GOT3 (cell line): ENCODE measurements around the gene HYOU1.
"Not testable (repeated sequence)": the region's sequence is repeated elsewhere in the genome, so short reads cannot be mapped to it uniquely, and the experiment has no call there.

Experiments
- DNase-seq: peaks from one replicate; lab custom pipeline; 2025; ENCODE audit warnings: mixed read lengths; lab: John Stamatoyannopoulos, UW

The HYOU1 gene

DNA sequence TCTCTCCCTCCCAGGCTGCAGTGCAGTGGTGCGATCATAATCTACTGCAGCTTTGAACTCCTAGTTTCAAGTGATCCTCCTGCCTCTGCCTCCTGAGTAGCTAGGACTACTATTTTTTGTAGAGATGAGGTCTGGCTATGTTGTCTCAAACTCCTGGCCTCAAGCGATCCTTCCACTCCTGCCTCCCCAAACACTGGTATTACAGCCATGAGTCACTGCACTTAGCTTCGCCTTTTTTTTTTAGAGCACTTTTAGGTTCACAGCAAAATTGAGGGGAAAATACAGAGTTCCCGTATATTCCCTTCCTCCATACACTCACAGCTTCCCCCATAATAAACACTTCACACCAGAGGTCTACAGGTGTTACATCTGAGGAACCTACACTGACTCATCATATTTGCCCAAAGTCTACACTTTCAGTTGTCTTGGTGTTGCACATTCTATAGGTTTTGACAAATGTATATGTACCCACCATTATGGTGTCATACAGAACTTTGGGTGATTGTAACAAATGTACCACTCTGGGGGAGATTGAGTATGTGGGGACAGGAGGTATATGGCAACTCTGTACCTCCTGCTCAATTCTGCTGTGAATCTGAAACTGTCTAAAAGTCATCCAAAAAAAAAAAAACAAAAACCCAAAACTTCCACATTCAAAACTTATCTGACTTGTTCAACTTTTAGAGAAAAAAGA is 15.0 kb downstream of the HYOU1 start:
- DNase-seq: no peak

DNA sequence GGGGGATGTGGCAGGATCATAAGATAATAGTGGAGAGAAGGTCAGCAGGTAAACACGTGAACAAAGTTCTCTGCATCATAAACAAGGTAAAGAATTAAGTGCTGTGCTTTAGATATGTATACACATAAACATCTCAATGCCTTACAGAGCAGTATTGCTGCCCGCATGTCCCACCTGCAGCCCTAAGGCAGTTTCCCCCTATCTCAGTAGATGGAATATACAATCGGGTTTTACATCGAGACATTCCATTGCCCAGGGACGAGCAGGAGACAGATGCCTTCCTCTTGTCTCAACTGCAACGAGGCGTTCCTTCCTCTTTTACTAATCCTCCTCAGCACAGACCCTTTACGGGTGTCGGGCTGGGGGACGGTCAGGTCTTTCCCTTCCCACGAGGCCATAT is 17.5 kb downstream of the HYOU1 start:
- not testable (repeated sequence) for DNase-seq

DNA sequence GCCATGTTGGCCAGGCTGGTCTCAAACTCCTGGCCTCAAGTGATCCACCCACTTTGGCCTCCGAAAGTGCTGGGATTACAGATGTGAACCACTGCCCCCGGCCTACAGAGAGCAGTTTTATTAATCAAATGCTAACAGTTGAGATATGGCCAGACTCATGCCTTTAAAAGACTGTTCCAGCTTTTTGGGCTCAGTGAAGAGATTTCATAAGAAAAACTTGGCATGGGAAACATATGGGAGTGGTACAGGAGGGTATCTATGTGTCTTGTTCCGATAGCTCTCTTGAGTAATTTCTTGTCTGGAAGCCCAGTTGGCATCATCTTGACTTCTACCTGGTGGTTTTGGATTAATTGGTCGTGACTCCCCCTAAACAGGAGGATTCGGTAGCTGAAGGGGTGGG is 18.1 kb downstream of the HYOU1 start:
- DNase-seq: no peak

DNA sequence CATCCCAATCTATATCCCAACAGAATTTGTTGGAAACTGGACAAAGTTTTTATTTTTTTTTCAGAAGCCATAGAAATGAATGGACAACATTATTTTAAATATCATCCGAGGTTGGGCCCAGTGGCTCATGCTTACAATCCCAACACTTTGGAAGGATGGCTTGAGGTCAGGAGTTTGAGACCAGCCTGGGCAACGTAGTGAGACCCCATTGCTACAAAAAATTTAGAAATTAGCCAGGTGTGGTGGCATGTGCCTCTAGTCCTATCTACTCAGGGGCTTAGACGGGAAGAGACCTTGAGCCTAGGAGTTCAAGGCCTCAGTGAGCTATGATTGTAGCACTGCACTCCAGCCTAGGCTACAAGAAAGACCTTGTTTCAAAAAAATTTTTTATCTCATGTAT is 22.2 kb downstream of the HYOU1 start:
- no peak for DNase-seq

DNA sequence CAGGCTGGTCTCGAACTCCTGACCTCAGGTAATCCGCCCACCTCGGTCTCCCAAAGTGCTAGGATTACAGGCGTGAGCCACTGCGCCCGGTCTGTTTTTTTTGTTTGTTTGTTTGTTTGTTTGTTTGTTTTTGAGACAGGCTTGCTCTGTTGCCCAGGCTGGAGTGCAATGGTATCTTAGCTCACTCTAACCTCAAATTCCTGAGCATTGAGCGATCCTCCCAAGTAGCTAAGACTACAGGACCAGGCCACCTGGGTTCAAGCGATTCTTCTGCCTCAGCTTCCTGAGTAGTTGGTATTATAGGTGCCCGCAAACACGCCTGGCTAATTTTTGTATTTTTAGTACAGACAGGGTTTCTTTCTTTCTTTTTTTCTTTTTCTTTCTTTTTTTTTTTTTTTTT is 23.6 kb downstream of the HYOU1 start:
- not testable (repeated sequence) for DNase-seq

DNA sequence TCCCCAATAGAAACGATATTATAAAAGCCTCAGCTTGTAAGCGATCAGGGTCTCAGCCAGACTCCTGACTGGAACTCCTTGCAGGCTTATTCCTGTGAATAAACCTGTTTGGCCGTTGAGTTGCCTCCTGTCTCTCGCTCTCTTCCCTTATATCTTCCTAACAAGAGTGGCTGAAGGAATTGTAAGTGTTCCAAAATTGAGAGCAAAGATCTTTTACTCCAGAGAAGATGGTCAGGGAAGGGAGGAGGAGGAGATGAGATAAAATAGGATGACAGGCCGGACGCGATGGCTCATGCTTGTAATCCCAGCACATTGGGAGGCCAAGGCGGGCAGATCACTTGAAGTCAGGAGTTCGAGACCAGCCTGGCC is 25.1 kb downstream of the HYOU1 start:
- no peak for DNase-seq

DNA sequence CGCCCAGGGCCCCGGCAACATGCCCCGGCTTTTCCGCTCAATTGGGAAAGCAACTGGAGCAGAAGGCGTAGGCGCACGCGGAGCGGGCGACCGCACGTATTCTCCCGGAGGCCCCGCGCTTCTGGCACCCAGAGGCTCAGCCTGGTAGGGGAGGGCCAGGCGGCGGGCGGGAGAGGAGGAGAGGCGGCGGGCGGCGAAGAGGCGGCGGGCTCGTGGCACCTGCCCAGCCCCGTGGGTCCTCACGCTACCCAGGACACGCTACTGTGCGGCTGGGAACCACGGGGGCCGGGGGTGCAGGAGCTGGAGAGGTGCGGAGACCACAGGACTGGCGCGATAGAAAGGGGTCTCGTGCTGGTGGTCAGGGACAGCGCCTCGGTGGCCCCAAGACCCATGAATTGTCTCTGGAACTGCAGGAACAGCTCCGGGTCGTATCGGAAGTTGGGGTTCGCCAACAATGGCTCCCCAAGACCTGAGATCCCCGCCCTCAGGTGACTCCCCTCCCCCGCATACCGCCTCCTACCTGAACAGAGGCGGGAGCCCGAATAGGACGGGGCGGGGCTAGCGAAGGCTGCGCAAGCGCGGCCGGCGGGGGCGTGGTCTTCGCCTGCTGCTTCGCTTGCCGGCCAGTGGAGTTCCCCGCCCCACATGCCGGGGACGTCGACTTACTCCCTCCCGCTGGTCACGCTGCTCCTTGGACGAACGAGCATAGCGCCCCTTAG is 26.5 kb downstream of the HYOU1 start, which contains the start of gene SLC37A4:
Gene SLC37A4, minus strand, starts transcription at position 549 of the 719 bp plus-strand sequence.
- peak; percentile 63 for DNase-seq

DNA sequence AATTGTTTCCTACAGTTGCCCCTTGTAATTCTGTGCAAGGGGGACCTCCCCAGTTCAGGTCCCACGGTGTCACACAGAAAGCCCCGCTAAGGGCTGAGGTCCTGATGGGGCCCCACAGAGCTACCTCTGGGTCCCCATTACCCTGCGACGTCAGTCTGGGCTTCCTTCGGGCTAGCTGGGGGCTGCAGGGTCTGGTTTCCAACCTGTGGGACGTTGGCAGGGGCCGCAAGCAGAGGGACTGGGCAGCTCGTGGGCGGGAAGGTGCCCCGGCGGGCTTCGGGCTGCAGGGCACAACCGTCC is 27.0 kb downstream of the HYOU1 start:
- DNase-seq: no peak

DNA sequence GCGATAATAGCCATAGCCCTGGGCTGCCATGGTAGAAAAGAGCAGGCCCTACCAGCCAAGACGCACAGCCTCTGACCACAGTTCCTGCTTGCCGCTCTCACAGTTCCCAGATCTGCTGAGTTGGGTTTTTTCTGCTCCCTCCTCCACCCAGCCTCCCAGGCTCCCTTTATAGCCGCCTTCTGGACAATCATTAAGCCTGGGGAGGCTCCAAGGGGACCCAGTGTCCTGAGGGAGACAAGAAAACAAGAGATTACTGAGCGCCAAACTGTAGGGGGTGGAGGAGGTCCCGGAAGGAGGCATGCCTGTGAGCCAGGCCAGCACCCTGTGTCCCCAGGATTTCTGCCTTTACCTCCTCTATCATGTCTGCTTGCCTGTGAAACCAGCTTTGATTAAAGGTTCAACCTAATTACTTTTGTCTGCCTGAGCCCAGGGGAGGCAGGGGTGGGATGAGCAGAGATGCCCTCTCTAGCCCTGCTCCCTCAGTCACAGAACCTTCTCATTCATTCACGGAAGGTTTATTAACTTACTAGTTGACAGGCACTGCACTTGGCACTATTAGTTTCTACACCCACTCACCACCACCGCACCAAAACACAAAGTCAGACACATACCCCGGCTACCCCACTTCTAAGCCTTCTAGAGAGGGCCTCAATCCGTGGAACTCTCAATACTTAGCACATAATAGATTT is 27.5 kb downstream of the HYOU1 start:
- no peak for DNase-seq

DNA sequence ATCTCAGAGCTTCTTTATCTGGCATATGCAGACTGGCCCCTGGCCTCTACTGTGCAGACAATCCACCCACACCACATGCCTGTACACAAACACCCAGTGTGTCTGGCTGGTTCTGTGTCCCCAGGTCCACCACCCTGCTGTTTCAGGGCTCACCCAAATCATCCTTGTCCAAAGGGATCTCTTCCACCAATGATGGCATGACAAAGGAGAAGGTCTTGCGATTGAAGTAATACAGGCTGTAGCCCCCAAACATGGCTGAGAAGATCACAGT is 28.0 kb downstream of the HYOU1 start:
- no peak for DNase-seq

DNA sequence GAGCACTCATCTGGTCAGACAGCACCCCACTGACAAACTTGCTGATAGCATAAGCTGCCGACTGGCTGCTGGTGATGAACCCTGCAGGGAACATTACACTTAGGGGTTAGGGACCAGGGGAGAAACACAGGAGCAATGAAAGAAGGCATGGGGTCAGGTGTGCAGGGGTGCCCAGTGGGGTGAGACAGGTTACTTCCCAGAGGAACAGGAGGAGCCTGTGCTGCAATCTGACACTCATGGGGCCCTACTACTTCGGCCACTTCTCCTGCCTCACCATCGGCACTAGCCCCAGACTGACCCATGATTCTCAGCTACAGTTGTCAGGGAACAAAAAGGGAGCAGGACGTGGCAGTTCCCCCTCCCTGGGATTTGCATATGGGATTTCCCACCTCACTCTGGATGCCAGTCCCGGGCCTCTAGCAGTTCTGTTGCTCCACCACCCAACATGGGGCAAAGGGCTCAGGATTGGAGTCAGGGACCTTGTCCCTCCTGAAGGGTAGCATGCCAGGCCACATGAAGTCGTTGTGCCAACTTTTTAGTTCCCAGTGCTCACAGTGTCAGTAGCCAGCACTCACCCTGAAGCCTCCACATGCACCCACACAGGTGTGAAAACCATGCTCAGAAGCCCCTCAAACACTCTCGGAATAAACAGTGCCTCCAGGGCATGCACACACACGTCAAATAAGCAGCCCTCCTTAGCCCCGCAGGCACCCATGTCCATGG is 28.5 kb downstream of the HYOU1 start:
- DNase-seq: no peak

DNA sequence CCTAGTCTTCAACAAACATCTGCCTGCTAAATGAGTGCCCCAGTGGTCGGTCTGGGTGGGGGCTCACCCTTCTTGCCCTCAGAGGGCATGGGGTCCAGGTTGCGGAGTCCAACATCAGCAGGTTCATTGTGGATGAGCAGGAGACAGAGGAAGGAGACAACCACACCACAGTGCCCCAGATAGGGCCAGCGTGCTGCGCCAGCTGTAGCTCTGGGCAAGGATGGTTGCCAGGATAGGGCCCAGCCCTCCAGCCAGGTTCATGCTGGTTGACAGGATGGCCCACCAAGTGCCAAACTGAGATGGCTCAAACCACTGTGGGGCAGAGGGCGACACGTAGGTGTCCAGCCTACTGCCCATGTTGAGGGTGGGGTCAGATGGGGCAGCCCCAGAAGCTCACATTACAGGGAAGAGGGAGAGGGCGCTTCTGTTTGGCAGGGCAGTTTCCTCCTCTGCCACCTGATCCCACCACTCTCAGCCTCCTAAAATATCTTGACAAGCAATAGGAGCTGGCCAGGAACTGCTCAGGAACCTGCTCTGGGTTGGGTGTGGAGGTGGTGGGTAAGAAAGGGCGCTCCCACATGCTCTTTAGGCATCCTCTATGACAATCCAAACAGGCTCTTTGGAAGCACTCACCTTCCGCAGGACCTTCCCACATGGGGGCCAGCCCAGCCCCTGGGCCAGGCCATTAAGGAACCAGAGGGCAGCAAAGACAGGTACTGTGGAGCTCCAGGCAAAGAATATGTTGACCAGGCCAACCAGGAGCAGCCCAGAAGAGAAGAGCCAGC is 29.3 kb downstream of the HYOU1 start:
- DNase-seq: no peak

DNA sequence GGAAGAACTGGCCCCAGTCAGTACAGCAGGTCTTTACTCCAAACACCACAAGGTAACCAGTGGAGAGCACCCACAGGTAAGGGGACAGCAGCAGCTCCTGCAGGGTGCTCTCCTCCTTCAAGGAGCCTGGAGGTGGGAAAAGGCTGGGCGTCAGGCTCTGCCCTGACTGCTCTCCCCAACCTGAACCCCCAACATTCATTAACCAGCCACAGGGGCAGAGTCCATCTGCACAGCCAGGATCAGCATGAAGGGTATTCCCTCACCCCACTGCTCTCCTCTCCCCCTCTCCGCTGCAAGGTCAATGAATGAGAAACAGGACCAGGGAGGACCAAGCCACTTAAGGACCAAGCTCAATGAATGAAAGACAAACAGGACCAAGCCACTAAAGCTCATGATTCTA is 30.0 kb downstream of the HYOU1 start:
- no peak for DNase-seq

DNA sequence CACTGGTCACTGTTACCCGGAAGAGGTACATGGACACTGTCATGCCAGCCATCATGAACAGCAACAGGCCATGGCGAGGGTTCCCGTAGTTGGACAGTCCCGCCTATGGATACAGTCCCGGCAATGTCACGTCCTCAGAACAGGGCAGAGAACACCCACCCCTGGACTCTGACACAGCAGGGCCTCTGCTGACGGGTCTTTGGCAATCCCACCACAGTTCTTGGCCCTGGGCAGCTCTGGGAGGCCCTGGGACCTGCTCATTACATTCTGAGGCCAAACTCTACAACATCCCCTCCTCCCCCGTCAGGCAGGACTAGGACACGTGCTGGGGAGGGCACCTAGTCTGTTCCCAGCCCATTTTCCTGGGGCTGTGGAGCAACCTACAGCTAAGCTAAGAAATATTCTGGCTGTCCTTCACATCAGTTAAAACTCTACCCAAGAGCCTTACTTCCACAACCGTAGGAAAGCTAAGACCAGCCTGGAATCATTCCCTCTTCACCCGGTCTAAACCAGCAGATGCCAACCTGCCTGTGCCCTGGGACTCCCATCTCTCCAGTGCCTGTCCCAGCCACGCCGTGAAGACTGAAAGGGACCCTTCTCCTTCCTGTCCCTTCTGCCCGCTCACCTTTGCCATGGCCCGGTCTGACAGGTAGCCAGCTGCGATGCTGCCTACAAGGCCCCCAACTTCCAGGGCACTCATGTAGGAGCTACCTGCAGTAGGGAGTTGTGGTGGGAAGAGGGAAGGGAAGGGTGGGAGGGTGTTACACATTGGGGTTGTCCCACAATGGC is 30.8 kb downstream of the HYOU1 start:
- no peak for DNase-seq

DNA sequence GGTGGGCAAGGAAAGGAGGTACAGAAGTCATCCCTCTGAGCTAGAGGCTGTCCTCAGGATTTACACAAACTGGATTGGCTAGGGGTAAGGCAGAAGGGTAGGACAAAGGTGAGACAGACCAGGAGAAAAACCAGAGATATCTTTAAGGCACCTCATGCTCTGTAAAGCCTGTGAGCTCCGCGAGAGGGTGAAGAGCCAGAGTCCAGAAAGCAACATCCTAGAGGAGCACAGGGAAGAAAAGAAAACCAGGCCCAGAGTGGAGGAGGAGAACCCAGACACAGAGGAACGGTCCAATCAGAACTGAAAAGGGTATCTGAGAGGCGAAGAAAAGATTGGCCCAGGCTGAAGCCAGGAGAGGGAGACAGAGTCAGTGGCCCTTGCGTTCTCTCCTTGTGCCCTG is 31.5 kb downstream of the HYOU1 start:
- DNase-seq: no peak

DNA sequence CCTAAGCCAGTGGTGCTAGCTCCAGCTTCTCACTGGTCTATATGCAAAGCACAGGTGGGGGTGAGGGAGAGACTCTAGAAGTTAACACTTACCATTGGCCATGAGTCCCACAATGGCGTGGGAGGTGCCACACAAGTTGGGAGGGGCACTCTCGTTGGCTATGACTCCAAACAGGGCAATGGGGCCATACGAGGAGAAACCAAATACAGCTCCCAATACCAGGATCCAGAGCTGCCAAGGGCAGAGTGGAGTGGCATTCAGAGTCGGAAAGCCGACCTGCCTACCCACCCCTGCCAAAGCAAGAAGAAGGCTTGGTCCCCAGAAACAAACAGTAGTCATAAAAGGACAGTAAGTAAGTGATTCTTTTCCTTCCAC is 31.9 kb downstream of the HYOU1 start:
- no peak for DNase-seq

DNA sequence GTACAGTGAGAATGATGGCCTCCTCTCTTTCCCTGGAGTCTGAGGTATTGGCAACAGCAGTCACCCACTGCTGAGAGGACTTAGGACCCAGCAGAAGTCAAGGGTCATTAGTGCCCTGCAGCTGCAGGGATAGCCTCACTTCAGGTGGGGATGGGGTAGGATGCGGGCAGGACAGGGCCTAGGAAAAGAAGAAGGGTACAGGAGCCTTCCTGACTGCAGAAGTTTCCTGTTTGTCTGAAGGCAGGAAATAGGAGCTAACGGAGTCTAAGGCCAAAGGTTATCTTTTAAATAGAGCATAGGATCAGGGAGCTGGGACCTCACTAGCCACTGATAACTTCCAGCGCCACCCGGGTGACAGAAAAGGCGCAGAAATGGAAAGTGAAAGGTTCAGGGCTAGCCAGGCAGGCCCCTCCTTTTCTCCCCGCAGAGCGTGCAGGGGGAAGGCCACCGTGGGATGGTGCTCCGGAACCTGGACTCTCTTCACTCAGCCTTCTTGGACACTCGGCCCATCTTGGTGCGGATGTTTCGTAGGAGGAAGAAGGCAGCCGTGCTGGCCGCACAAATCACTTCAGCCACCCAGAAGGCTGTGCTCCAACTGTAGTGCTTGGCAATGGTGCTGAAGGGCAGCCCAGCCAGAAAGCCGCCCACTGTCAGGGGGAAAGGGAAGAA is 32.4 kb downstream of the HYOU1 start:
- DNase-seq: no peak

DNA sequence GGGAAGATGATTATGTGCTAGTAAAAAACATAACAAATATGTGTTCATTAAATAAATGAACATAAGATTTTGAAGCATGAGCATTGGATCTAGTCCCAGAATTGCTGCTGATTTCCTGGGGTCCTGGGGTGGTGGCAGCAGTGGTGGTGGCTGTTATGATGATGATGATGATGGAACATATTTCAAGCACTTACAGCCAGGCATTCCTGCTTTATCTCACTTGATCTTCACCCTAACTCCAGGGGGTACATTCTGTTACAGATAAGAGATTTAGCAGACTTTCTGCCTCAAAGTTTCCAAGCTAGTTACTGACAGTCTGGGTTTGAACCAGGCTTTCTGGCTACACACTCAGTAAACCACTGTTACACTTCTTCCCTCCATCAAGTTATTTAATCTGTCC is 33.3 kb downstream of the HYOU1 start:
- no peak for DNase-seq

DNA sequence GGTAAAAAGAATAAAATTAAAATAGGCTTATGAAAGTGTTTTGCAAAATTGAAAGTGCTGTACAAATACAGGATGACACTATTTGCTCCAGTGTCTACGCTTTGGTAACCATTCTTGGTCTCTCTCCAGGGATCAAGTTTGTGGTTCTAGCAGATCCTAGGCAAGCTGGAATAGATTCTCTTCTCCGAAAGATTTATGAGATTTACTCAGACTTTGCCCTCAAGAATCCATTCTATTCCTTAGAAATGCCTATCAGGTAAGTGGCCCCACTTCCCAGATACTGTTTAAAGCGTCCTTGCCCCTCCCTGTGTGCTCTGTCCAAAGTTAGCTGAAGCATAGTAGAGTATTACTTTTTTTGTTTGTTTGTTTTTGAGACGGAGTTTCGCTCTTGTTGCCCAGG is 35.4 kb downstream of the HYOU1 start:
- no peak for DNase-seq

DNA sequence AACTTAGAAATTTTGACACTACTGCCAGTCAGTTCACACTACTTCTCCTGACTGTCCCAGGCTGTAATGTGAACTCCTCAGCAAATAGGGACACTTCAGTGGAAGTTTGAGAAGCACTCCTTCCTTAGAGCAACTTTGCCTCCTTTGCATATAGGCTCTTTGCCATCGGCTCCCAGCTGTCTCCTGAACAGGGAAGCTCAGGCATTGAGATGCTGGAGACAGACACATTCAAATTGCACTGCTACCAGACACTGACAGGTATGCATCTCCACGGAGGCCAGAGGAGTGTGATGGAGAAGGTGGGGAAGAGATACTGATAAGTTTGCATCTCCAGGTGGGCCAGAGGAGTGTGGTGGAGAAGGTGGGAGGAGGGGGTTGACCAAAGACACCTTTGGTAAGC is 37.0 kb downstream of the HYOU1 start:
- no peak for DNase-seq
